HG02852 (cell line): ENCODE measurements around the gene MAP3K21.

Experiments used
- ATAC-seq: cut with Tn5 transposase; IDR thresholded peaks from one replicate; pipeline ENCODE4 v1.9.1; 2021; ENCODE audit warnings: mild to moderate bottlenecking, moderate library complexity; ENCODE audit not compliant: unreplicated experiment

Gene MAP3K21

GRCh38 chr1:233323718-233324117 is 3.8 kb upstream of the MAP3K21 start:
- no peak for ATAC-seq

- no peak for ATAC-seq
These were observed 1.2 kb upstream of the MAP3K21 start for GRCh38 chr1:233326319-233326718.

GRCh38 chr1:233326811-233327650 is 493 bp upstream of the MAP3K21 start:
- peak; percentile 81 for ATAC-seq

GRCh38 chr1:233328142-233328921 is 808 bp downstream of the MAP3K21 start:
- peak; percentile 25 for ATAC-seq

- no peak for ATAC-seq
These were observed 4.4 kb downstream of the MAP3K21 start for GRCh38 chr1:233331676-233332519.

GRCh38 chr1:233333086-233333485 is 5.6 kb downstream of the MAP3K21 start:
- ATAC-seq, result no peak

- no peak for ATAC-seq
These were observed 6.6 kb downstream of the MAP3K21 start for GRCh38 chr1:233334092-233334491.

GRCh38 chr1:233336554-233337456 is 9.3 kb downstream of the MAP3K21 start:
- no peak for ATAC-seq

GRCh38 chr1:233337505-233337904 is 10.0 kb downstream of the MAP3K21 start:
- no peak for ATAC-seq

GRCh38 chr1:233338102-233338501 is 10.6 kb downstream of the MAP3K21 start:
- ATAC-seq, result no peak

GRCh38 chr1:233340031-233340555 is 12.6 kb downstream of the MAP3K21 start:
- no peak for ATAC-seq

GRCh38 chr1:233340966-233341516 is 13.5 kb downstream of the MAP3K21 start:
- no peak for ATAC-seq

GRCh38 chr1:233342086-233342485 is 14.6 kb downstream of the MAP3K21 start:
- no peak for ATAC-seq

GRCh38 chr1:233343262-233343661 is 15.7 kb downstream of the MAP3K21 start:
- no peak for ATAC-seq

GRCh38 chr1:233347338-233347737 is 19.8 kb downstream of the MAP3K21 start:
- no peak for ATAC-seq

- ATAC-seq, result no peak
These were observed 21.6 kb downstream of the MAP3K21 start for GRCh38 chr1:233349137-233349536.

GRCh38 chr1:233354983-233355382 is 27.5 kb downstream of the MAP3K21 start:
- ATAC-seq, result no peak

- ATAC-seq, result no peak
These were observed 28.5 kb downstream of the MAP3K21 start for GRCh38 chr1:233355841-233356704.

GRCh38 chr1:233356705-233356987 is 29.1 kb downstream of the MAP3K21 start:
- ATAC-seq, result no peak
